Motor neuron (in vitro differentiated cells): ENCODE data around the gene EGR4. TPM values are rescaled to one million over a fixed set of nuclear protein-coding genes. Genes with fewer than 3 reads are reported as not detected.

Experiments
- ATAC-seq, 8 experiments: fragments of 200-7000 bp; cut with Tn5 transposase; replicated peaks in 6 of 8; 2 replicates each; pipeline ENCODE4 v1.8.0; 2021; ENCODE audit warnings: mild to moderate bottlenecking in 8 of 8, moderate library complexity in 8 of 8
- H3K27ac ChIP-seq, 2 donors: fragments of 250-450 bp; sonication (Bioruptor Pico); 2 replicates each; pipeline ENCODE4 v1.9.0; 2021; ENCODE audit warnings: antibody characterized with exemption in 2 of 2, mild to moderate bottlenecking in 2 of 2, moderate library complexity in 1 of 2
- H3K4me1 ChIP-seq, 2 donors: fragments of 250-450 bp; sonication (Bioruptor Pico); replicated peaks in 1 of 2; 2 replicates each; pipeline ENCODE4 v1.6.1; 2021; ENCODE audit warnings: antibody characterized with exemption in 2 of 2, mild to moderate bottlenecking in 2 of 2, moderate library complexity in 1 of 2
- H3K4me3 ChIP-seq, 5 donors: fragments of 250-450 bp; sonication (Bioruptor Pico); 2 replicates each; pipeline ENCODE4 v1.9.0; 2021; ENCODE audit warnings: antibody characterized with exemption in 5 of 5, mild to moderate bottlenecking in 5 of 5, moderate library complexity in 4 of 5
- WGBS, 10 experiments: fragments of 450-650 bp; shearing (Covaris generic); methylation state at CpG; one replicate each; pipeline ENCODE4 v1.0.0; 2022; 5-methylcytosine and 5-hydroxymethylcytosine counted together
- in situ Hi-C, 9 experiments: fragments of 400-800 bp; cut with MboI; loops; one replicate each; pipeline ENCODE4 v1.15.0; 2021; ENCODE audit warnings: low sequenced_read_pairs in 9 of 9, low pct_unique_long_range_greater_than_20kb in 2 of 9; ENCODE audit not compliant: unreplicated experiment in 9 of 9
- total RNA-seq, 8 experiments: library from RNA; unstranded; fragments of 300-600 nt; gene quantifications; 2 replicates each; pipeline versions ENCODE4 v1.2.3 to v1.2.4, GENCODE V29; 2022

Gene EGR4
- under 1 TPM in 4 of 8 experiments, not detected in 4; 0.09 to 0.47 (median 0.24) TPM for total RNA-seq

DNA sequence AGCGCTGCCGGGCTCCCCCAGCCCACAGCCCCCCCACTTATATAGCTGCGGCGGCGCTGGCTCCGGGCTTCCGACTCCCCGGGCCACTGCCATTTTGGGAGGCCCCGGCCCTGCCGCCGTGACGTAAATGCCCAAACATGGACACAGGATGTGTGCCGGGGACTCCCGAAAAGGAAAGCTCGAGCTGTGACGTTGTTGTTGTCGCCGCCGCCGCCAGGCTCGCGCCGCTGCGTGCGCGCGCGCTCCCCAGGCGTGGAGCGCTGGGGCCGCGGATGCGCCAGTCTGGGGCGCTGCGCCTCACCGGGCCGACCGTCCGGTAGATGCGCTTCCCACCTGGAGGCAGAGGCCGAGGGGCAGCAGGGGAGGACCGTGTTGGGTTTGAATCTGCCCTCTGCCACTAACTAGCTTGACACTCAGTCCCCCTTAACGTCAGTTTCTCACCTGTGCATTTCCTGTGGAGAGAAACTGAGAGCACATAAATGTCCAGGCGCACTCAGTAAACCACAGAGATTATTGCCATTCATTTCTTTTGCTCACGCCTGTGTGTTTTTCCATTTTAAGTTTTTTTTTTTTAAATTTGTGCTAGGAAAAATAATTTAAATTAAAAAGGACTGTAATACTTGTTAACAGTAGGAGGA lies at the start of gene EGR4:
Gene EGR4, minus strand, starts transcription at position 15 of the 638 bp plus-strand sequence. CDS start 231 bp downstream, outside the sequence.
- Histone ChIP-seq H3K4me1 (peaks cover 11 to 20% of the 10 kb centered on the region in 2 donors), H3K27ac (no peak within 1 kb of the TSS), H3K4me3 (peak within 1 kb of the TSS; percentile 29 to 44 (median 40))
- WGBS, 10 experiments = 0 to 56% (median 9%) methylated on average over 1 to 29 of the region's 45 CpGs; no CpG with 5 or more reads in 2 of the 10 experiments
- in situ Hi-C loops = no loop called here
- peak; percentile 72 to 90 (median 77) for ATAC-seq

DNA sequence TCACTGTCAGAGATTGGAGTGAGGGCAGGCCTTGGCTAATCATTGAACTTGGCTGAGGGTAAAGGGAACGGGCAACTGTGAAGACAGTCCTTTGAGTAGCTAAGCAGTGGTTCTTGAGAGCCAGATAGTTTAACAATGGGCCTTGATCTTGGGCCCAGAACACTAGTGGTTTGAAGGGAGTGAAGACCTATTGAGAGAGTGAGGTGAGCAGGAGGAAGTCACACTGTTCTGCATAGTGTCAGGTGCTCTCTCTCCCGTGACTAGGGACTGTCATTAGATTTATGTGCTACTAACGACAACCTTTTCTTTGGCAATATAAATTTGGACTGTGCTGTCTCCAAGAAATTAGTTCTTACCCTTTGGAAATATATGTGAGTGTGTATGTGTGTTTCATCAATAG lies 47.7 kb upstream of the EGR4 start:
- no peak overlapping the region for H3K4me3 ChIP-seq
- no peak overlapping the region for H3K27ac ChIP-seq
- ATAC-seq = no peak
- H3K4me1 ChIP-seq = no peaks in the 10 kb centered on the region
- in situ Hi-C loops = no loop called here
- 25 to 73% (median 60%) methylated on average over 1 to 3 of the region's 3 CpGs; no CpG with 5 or more reads in 4 of the 10 experiments for WGBS, 10 experiments

DNA sequence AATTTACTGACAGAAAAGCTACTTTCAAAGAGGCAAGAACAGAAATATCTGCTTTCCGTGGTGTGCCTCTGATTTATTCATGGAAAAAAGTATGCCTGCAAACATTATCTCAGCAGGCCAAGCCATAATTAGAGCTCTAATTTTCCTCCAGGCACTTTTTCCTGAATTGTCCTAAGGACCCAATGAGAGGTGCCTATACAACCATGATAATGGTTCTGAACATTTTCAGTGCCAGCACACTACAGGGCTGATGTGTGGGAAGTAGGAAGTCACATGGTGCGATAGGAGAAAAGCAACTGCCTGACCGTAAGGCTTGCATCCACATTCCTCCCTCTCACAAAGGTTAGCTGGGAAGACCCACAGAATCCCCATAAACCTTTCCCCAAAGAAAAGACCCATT lies 45.9 kb upstream of the EGR4 start:
- 0 to 75% (median 53%) methylated on average over 1 to 3 of the region's 3 CpGs; no CpG with 5 or more reads in 3 of the 10 experiments for WGBS, 10 experiments
- peak in 3 of 8 experiments; percentile 38 to 89 (median 71) for ATAC-seq

DNA sequence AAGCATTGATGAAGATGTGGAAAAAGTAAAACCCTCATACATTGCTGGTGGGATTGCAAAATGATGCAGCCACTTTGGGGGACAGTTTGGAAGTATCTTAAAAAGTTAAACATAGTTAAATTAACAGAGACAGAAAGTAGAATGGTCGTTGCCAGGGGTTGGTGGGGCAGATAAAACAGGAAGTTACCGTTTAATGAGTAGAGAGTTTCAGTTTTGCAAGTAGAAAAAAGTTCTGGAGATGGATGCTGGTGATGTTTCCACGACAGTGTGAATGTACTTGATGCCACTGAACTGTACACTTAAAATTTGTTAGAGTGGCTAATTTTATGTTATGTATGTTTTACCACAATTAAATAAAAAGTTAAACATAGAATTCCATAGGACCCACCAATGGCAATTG lies 44.5 kb upstream of the EGR4 start:
- in situ Hi-C loops = no loop called here
- no peak for ATAC-seq
- WGBS, 10 experiments = 0 to 89% (median 31%) methylated on average over 1 to 3 of the region's 3 CpGs
- Histone ChIP-seq H3K4me1 (no peaks in the 10 kb centered on the region), H3K27ac (no peak overlapping the region), H3K4me3 (no peak overlapping the region)

More for the DNA sequence above, 45.9 kb upstream of the EGR4 start:
- Histone ChIP-seq H3K27ac (no peak overlapping the region), H3K4me3 (no peak overlapping the region), H3K4me1 (no peaks in the 10 kb centered on the region)
- in situ Hi-C loops = no loop called here

DNA sequence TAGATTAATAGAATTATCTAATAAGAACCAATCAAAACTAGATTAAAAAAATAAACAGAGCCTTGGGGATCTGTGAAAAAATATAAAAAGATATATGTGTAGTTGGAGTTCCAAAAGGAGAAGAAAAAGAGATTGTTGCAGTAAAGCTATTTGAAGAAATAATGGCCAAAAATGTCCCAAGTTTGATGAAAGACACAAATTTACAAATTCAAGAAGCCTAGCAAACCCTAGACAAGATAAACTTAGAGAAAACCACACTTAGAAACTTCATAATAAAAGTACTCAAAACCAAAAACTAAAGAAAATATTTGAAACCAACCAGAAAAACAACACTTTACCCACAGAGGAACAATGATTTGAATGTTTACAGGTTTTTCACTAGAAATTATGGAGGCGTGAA lies 41.3 kb upstream of the EGR4 start:
- 14 to 100% (median 77%) methylated on average over 1 of the region's 1 CpG; no CpG with 5 or more reads in 4 of the 10 experiments for WGBS, 10 experiments
- in situ Hi-C loops = no loop called here

DNA sequence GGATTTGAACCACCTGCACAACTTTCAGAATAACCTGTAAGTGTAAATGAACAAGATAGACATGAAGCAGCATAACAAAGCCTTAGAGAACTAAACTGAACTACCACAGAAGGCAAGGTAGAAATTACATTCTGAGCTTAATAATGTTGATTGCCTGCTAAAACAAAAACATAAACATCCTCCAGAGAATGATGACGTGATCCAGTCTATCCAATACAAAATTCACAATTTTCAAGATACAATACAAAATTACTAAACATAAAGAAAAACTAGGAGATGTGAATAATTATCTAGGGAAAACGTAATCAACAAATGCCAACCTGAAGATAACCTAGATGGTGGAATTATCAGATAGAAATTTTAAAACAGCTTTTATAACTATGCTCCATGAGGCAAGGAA lies 40.7 kb upstream of the EGR4 start:
- whole genome bisulfite sequencing, 10 experiments = 0 to 85% (median 33%) methylated on average over 2 of the region's 2 CpGs
- Histone ChIP-seq H3K4me1 (no peaks in the 10 kb centered on the region), H3K27ac (no peak overlapping the region), H3K4me3 (no peak overlapping the region)
- in situ Hi-C loops = no loop called here
- ATAC-seq = no peak

More for the DNA sequence above, 41.3 kb upstream of the EGR4 start:
- no peak overlapping the region for H3K4me3 ChIP-seq
- no peak for ATAC-seq
- H3K4me1 ChIP-seq = no peaks in the 10 kb centered on the region
- H3K27ac ChIP-seq = no peak overlapping the region

DNA sequence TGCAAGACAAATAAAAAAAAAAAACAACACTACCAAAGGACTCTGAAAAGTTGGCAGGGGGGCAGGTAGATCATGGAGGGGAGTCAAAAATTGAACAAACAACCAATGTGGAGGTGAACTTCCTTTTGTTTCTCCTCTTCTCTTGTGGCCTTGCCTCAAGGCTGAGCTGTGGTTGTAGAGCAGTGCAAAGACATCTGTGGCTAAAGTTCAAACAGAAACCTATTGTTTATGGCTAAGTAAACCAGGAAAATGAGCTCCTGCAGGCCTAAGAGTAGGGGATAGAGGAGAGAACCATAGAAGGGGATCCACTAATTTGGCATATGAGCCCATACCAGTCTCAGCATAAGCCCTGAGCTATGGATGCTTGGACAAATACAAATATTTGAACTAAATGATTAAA lies 40.2 kb upstream of the EGR4 start:
- H3K27ac ChIP-seq = no peak overlapping the region
- ATAC-seq = no peak
- in situ Hi-C loops = no loop called here
- H3K4me3 ChIP-seq = no peak overlapping the region
- H3K4me1 ChIP-seq = no peaks in the 10 kb centered on the region

DNA sequence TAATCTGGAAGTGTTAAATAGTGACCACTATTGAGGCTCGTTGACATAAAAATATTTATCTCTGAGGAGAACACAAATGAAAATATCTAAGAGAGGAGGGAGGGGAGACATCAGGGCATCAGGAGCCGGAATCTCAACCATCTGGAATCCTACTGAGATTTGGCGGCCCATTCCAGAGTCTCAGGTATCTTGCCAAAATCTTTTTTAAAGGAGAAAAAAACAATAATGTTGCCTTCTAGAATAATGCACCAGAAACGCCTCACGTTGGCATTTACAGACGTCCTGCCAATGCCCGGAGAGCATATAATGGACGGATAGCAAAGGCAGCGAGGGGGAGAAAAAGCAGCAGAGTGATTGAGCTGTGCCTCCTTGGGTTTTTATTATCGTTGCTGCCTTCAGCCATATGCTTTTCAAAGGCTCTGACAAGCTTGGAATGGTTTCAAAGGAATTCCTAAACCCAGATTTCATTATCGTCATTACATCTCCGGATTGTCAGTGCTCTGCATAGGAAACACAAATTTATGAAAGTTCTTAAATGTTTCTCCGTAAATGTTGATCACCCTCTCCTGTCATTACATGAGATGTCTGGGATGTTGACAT lies 30.9 kb upstream of the EGR4 start:
- no peaks in the 10 kb centered on the region for H3K4me1 ChIP-seq
- ATAC-seq = no peak
- H3K27ac ChIP-seq = no peak overlapping the region
- in situ Hi-C loops = no loop called here
- 0 to 80% (median 33%) methylated on average over 2 to 12 of the region's 13 CpGs; no CpG with 5 or more reads in 1 of the 10 experiments for WGBS, 10 experiments
- no peak overlapping the region for H3K4me3 ChIP-seq

DNA sequence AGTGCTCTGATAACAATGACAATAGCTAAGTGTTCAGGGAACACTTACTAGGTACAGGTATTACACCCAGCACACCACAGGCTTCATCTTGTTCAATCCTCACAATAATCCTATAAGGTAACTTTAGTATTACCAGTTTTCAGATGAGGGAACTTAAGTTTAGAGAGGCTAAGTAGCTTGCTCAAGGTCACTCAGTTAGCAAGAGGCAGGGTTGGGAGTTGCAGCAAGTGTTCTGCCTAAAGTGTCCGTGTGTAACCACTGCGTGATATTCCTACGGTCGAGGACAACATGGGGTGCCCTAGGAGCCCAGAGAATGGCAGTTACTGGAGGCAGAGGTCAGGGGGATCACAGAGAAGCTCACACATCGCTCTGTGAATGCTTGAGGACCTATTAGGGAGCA lies 30.2 kb upstream of the EGR4 start:
- WGBS, 10 experiments = 5 to 79% (median 60%) methylated on average over 1 to 4 of the region's 5 CpGs; no CpG with 5 or more reads in 4 of the 10 experiments
- ATAC-seq = no peak
- Histone ChIP-seq H3K27ac (no peak overlapping the region), H3K4me3 (no peak overlapping the region), H3K4me1 (no peaks in the 10 kb centered on the region)
- in situ Hi-C loops = no loop called here

DNA sequence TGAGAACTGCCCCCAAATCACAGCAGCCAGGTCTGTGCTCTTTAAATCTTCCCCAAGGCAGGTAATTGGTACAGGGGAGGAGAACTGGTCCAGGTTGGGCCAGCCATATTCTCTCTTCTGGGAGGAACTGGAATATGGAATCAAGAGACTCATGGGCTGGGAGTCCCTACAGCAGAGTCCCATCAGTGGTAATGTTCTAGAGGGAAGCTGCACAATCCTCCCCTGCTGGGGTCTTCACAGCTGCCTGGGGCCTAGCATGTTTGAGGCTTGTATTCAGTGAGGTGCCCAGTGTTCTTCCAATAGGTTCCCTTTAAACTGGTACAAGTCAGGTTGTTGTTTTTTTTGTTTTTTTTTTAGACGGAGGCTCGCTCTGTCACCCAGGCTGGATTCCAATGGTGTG lies 21.1 kb upstream of the EGR4 start:
- Histone ChIP-seq H3K4me1 (no peaks in the 10 kb centered on the region), H3K4me3 (no peak overlapping the region), H3K27ac (no peak overlapping the region)
- 90 to 100% (median 100%) methylated on average over 1 to 2 of the region's 2 CpGs; no CpG with 5 or more reads in 7 of the 10 experiments for WGBS, 10 experiments
- no peak for ATAC-seq
- in situ Hi-C loops = no loop called here

DNA sequence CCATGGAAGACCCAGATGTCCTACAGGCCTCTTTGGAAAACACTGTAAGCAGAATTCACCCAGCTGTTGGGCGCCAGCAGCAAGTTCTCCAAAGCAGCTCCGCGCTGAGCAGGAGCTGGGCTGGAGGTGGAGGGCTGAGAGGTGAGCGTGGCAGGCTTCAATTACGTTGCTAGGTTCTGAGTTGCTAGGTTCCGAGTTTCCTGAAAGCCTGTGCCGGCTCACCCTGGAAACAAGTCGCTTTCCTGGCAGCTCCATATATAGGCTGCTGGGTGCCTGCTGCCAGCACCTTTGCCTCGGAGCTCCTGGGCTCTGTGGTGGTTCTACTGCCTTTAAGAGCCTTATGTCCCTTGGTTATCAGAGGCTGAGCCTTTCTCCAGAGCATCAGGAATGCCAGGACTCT lies 14.4 kb upstream of the EGR4 start:
- WGBS, 10 experiments = 0 to 80% (median 73%) methylated on average over 1 to 5 of the region's 9 CpGs; no CpG with 5 or more reads in 6 of the 10 experiments
- in situ Hi-C loops = no loop called here

DNA sequence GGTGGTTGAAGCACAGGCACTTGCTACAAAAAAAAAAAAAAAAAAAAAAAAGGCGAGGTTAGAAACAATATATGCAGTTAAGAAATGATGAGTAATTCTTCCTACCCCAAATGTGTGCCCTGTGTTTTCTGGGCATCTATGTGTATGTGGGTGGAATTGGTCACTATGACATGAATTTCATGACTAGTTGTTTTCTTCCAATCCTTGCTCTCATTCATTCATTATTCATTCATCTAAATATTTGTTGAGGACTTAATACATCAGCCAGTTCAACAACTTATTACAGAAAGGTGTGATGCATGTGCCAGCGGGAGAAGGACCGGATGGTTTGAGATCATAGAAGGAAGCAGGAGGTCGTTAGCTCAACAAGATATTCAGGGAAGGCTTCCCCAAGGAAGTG lies 8.3 kb upstream of the EGR4 start:
- Histone ChIP-seq H3K27ac (no peak overlapping the region), H3K4me3 (no peak overlapping the region), H3K4me1 (peaks cover 11% of the 10 kb centered on the region in 2 donors)
- in situ Hi-C loops = no loop called here
- no peak for ATAC-seq
- whole genome bisulfite sequencing, 10 experiments = 32 to 100% (median 53%) methylated on average over 2 to 4 of the region's 4 CpGs

More for the DNA sequence above, 14.4 kb upstream of the EGR4 start:
- no peaks in the 10 kb centered on the region for H3K4me1 ChIP-seq
- peak in 2 of 8 experiments; percentile 61 to 99 for ATAC-seq
- H3K4me3 ChIP-seq = no peak overlapping the region
- H3K27ac ChIP-seq = no peak overlapping the region

DNA sequence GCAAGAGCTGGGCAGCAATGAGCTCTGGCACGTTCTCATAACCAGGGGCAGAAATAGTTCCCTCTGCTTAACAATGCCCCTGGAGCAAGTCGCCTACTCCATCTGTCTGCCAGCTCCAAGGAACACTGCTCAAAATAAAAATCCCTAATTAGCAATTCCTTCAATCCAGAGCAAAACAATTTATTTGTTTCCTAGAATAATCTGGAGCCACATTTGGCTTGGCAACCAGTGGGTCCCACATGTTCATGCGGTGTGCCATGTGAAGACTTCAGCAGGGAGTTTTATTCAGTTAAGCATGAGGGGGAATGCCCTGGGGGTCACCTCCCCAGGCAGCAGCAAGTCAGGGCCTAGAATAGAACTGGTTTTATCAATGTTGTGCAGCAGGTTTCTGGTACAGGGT lies 7.6 kb upstream of the EGR4 start:
- no peak overlapping the region for H3K27ac ChIP-seq
- in situ Hi-C loops = no loop called here
- 0 to 100% (median 56%) methylated on average over 1 to 3 of the region's 3 CpGs; no CpG with 5 or more reads in 2 of the 10 experiments for WGBS, 10 experiments
- H3K4me1 ChIP-seq = peaks cover 11 to 12% of the 10 kb centered on the region in 2 donors
- no peak overlapping the region for H3K4me3 ChIP-seq
- ATAC-seq = peak in 1 of 8 experiments; percentile 44
